Bronchus fibroblast of lung (primary cell): Measurements from ENCODE around the gene SPRED2. TPM values are rescaled to one million over a fixed set of nuclear protein-coding genes. Genes with fewer than 3 reads are reported as not detected.

ENCODE experiments used
- total RNA-seq: library from RNA; depleted of rRNA; stranded (reverse); fragments of >200 nt; gene quantifications from 2 replicates; pipeline ENCODE4 v1.2.3, GENCODE V29; 2015

The SPRED2 gene
- total RNA-seq: 7.4 and 8.8 TPM in 2 replicates

GRCh38 chr2:65432227-65433190, at the start of gene SPRED2:
TSS of gene SPRED2 (minus strand) at chr2:65432599. CDS start at chr2:65431987, 612 bp downstream.

Other genes with a start within 250 kb of the SPRED2 start
- 73.6 and 78.0 TPM in 2 replicates for gene ACTR2, start 204.8 kb downstream of the SPRED2 start, total RNA-seq